HUES48 (cell line): ENCODE measurements around the gene MELK.
"Not testable (repeated sequence)": the region's sequence is repeated elsewhere in the genome, so short reads cannot be mapped to it uniquely, and the experiment has no call there.

ENCODE experiments used
- H3K27ac ChIP-seq: one replicate; pipeline ENCODE4 v1.7.0; 2013; ENCODE audit warnings: low read depth, low read length, inconsistent platforms
- H3K27me3 ChIP-seq: 2 replicates; pipeline ENCODE4 v1.6.1; 2013; ENCODE audit warnings: mild to moderate bottlenecking, low read length; ENCODE audit not compliant: control insufficient read depth, insufficient read depth
- H3K36me3 ChIP-seq: 2 replicates; pipeline ENCODE4 v1.6.1; 2013; ENCODE audit warnings: low read length; ENCODE audit not compliant: control insufficient read depth, insufficient read depth
- H3K4me1 ChIP-seq: 2 replicates; pipeline ENCODE4 v1.6.1; 2013; ENCODE audit warnings: mild to moderate bottlenecking, low read length; ENCODE audit not compliant: control insufficient read depth, insufficient read depth
- H3K4me3 ChIP-seq: 2 replicates; pipeline ENCODE4 v1.5.1; 2013; ENCODE audit warnings: mild to moderate bottlenecking, low read depth, low read length
- H3K9ac ChIP-seq: 2 replicates; pipeline ENCODE4 v1.6.1; 2013; ENCODE audit warnings: mild to moderate bottlenecking, low read depth, low read length, moderate library complexity
- H3K9me3 ChIP-seq: 2 replicates; pipeline ENCODE4 v1.6.1; 2013; ENCODE audit warnings: low read length; ENCODE audit not compliant: control insufficient read depth, insufficient read depth

The MELK gene

GRCh38 chr9:36550631-36551098 is 22.0 kb upstream of the MELK start:
- H3K4me1 ChIP-seq, H3K27me3 ChIP-seq, H3K36me3 ChIP-seq, H3K27ac ChIP-seq, H3K9ac ChIP-seq, H3K9me3 ChIP-seq, H3K4me3 ChIP-seq: not testable (repeated sequence)

GRCh38 chr9:36551129-36551528 is 21.6 kb upstream of the MELK start:
- H3K4me3 ChIP-seq = no peak overlapping the region
- no peaks in the 10 kb centered on the region for H3K4me1 ChIP-seq
- no peaks in the 10 kb centered on the region for H3K9me3 ChIP-seq
- H3K27me3 ChIP-seq = no peaks in the 10 kb centered on the region
- H3K27ac ChIP-seq = no peak overlapping the region
- no peak overlapping the region for H3K9ac ChIP-seq
- no peaks in the 10 kb centered on the region for H3K36me3 ChIP-seq

GRCh38 chr9:36551910-36552309 is 20.8 kb upstream of the MELK start:
- H3K4me1 ChIP-seq = no peaks in the 10 kb centered on the region
- H3K27ac ChIP-seq = no peak overlapping the region

GRCh38 chr9:36559036-36559695 is 13.5 kb upstream of the MELK start:
- Histone ChIP-seq H3K9me3 (no peaks in the 10 kb centered on the region), H3K27me3 (no peaks in the 10 kb centered on the region), H3K27ac (peak overlapping the region; percentile 61), H3K4me1 (peaks cover 9% of the 10 kb centered on the region; the same call in 1 of the 2 replicates), H3K36me3 (no peaks in the 10 kb centered on the region), H3K4me3 (no peak overlapping the region), H3K9ac (no peak overlapping the region)

More at GRCh38 chr9:36551910-36552309, 20.8 kb upstream of the MELK start:
- no peaks in the 10 kb centered on the region for H3K9me3 ChIP-seq
- H3K4me3 ChIP-seq = no peak overlapping the region
- H3K27me3 ChIP-seq = no peaks in the 10 kb centered on the region
- no peak overlapping the region for H3K9ac ChIP-seq
- H3K36me3 ChIP-seq = no peaks in the 10 kb centered on the region

GRCh38 chr9:36560771-36561170 is 11.9 kb upstream of the MELK start:
- Histone ChIP-seq H3K4me1 (peaks cover 9% of the 10 kb centered on the region; the same call in 1 of the 2 replicates), H3K27me3 (no peaks in the 10 kb centered on the region), H3K9ac (no peak overlapping the region), H3K27ac (peak overlapping the region; percentile 27), H3K9me3 (no peaks in the 10 kb centered on the region), H3K36me3 (no peaks in the 10 kb centered on the region), H3K4me3 (no peak overlapping the region)

- H3K4me3 ChIP-seq, H3K27me3 ChIP-seq: not testable (repeated sequence)
Observed at GRCh38 chr9:36562801-36563200, 9.9 kb upstream of the MELK start.

GRCh38 chr9:36566813-36567221 is 5.9 kb upstream of the MELK start:
- no peak overlapping the region for H3K9ac ChIP-seq
- H3K4me1 ChIP-seq = no peaks in the 10 kb centered on the region
- H3K27ac ChIP-seq = no peak overlapping the region
- H3K27me3 ChIP-seq = no peaks in the 10 kb centered on the region
- H3K9me3 ChIP-seq = no peaks in the 10 kb centered on the region
- no peaks in the 10 kb centered on the region for H3K36me3 ChIP-seq
- no peak overlapping the region for H3K4me3 ChIP-seq

More at GRCh38 chr9:36562801-36563200, 9.9 kb upstream of the MELK start:
- not testable (repeated sequence) for H3K9ac ChIP-seq, H3K9me3 ChIP-seq, H3K4me1 ChIP-seq, H3K27ac ChIP-seq, H3K36me3 ChIP-seq

- H3K9ac ChIP-seq, H3K4me1 ChIP-seq, H3K27me3 ChIP-seq, H3K9me3 ChIP-seq, H3K27ac ChIP-seq, H3K36me3 ChIP-seq, H3K4me3 ChIP-seq: not testable (repeated sequence)
Observed at GRCh38 chr9:36568681-36569080, 4.0 kb upstream of the MELK start.

GRCh38 chr9:36571333-36571732 is 1.4 kb upstream of the MELK start:
- Histone ChIP-seq H3K27ac (no peak overlapping the region), H3K27me3 (no peaks in the 10 kb centered on the region), H3K4me3 (no peak overlapping the region), H3K36me3 (no peaks in the 10 kb centered on the region), H3K9ac (no peak overlapping the region), H3K4me1 (0 out of 2 replicates have a peak, but pooled peaks cover 3% of the 10 kb centered on the region), H3K9me3 (no peaks in the 10 kb centered on the region)

- H3K4me1 ChIP-seq, H3K27me3 ChIP-seq, H3K36me3 ChIP-seq, H3K9me3 ChIP-seq: not testable (repeated sequence)
- peak overlapping the region; percentile 78 for H3K9ac ChIP-seq
- H3K27ac ChIP-seq = peak overlapping the region; percentile 96
- peak overlapping the region; percentile 97 for H3K4me3 ChIP-seq
Observed at GRCh38 chr9:36574045-36574444, 1.4 kb downstream of the MELK start.

GRCh38 chr9:36575411-36575882 is 2.8 kb downstream of the MELK start:
- Histone ChIP-seq H3K27ac (no peak overlapping the region), H3K27me3 (no peaks in the 10 kb centered on the region), H3K36me3 (peaks cover 8% of the 10 kb centered on the region), H3K9me3 (no peaks in the 10 kb centered on the region), H3K4me3 (no peak overlapping the region), H3K4me1 (0 out of 2 replicates have a peak, but pooled peaks cover 3% of the 10 kb centered on the region), H3K9ac (no peak overlapping the region)
